ENCODE results near the gene PSMD14.
"Not testable (repeated sequence)": the region's sequence is repeated elsewhere in the genome, so short reads cannot be mapped to it uniquely, and the experiment has no call there.

PSMD14 gene

DNA sequence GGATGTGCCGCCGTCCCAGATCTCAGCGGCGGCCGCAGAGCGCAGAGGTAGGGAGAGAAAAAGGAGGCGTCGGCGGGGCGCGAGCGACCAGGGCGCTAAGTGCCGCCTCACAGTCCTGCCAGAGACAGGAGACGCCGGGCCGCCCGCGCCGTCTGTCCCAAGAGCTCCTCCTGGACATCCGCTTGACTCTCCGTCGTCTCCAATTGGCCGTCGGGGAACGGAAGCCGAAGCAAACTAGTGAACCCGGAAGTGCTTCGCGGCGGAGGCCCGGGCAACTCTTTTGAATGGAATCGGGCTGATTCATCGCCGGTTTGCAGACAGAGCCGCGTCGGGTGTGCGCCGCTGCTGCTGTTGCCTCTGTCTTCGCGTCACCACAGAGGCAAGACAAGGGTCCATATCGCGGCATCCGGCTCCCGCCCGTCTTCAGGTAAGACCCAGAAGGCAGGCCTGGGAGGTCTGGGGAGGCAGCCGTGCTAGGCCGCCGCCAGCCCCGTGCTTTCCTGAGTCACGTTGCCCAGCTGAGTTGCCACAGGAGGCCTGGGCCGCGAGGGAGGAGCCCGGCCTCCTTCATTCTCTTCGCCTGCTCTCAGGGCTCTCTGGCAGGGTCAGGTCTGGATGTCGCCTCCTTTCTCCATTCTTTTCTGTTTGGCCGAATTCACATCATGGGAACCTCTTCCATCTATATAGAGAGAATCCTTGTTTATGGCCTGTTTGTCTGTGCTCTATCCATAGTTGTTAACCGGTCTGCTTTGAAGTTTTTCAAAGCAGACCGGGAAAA lies at the start of gene PSMD14:
TSS of gene PSMD14 (plus strand) at position 248 of the 778 bp plus-strand sequence. CDS start 10,401 bp downstream, outside the sequence.
- DNase-seq = peak; percentile 97

DNA sequence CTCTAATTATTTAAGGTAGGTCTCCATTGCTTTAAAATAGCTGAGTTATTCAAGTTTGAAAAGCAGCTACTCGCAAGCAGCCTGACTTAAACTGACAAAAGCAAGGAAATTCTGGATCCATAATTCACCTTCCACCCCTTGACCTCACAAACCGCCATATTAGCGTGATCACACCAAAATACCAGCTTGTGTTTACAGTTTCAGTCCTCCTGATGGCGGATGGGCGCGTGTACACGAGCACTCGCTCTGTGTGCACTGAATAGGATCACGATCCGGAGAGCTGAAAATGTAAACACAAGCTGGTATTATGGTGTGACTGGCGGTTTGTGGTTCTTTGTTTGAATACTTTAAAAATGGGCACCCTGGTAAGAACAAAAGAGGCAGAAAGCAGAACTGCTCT lies 42.4 kb upstream of the PSMD14 start:
- DNase-seq = no peak

DNA sequence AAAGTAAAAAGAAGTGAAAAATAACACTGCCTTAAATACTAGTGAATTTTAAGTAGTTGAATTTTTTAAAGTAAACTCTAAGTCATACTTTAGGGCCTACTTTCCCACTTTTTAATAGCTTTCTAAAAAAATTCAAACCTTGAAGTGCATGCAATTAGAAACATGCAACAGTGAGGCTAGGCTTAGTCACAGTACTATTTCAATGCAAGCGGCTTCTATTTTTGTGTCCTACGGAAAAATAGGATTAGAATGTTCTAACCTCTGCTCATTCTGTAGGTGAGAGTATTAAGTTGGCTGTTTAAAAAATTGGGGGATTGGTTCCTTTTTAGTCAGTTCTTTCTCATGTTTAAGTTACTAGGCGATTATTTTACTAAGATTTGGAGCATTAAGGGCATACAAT lies 39.1 kb upstream of the PSMD14 start:
- DNase-seq = no peak

DNA sequence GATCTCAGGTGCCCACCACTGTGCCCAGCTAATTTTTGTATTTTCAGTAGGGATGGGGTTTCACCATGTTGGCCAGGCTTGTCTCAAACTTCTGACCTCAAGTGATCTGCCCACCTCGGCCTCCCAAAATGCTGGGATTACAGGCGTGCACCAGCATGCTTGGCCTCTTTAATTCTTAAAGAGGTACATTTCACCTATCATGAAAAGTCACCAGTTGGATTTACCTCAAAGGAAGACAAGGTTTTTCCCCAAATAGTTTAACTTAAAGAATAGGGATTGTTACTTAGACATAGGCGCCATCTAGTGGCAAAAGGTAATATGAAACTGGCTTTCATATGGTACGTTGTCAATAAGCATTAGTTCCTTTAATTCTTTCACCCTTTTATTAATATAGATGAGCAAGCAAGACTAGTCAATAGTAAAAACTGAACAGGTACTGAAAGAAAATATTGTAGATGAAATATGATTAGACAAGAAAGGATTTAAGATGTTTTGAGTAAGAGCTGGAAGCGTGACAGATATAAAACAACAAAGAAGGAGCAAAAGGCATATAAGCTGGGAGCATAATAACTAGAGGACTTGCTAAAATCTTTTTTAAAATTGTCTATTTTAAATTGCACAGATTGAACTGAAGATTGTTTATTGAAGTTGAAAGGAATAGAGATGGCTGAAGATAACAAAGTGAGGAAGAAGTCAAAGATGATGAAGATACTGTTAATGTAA lies 35.0 kb upstream of the PSMD14 start:
- peak; percentile 57 for DNase-seq

DNA sequence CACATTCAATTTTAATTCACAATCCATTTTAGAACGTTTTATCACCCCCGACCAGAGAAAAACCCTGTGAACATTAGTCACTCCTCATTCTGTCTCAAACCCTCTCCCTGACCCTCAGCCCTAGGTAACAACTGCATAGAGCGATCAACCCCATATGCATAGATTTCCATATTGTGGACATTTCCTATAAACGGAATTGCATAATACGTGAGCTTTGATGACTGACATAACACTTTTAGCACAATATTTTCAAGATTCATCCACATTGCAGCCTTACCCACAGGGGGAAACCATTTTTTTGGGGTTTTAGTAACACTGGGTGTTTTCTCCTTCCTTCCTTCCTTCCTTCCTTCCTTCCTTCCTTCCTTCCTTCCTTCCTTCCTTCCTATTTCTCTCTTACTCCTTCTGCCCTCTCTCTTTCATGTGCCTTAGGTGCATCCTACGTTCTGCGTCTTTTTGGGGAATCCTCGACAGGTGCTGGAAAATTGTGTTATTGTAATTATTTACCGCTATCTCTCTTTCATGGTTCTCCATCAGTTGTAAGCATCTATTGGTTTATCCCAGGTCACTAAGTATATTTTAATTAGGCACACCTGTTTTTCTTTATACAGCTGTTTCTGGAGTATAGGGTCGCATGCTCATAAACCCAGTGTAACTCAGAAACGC lies 29.5 kb upstream of the PSMD14 start:
- DNase-seq = not testable (repeated sequence)

DNA sequence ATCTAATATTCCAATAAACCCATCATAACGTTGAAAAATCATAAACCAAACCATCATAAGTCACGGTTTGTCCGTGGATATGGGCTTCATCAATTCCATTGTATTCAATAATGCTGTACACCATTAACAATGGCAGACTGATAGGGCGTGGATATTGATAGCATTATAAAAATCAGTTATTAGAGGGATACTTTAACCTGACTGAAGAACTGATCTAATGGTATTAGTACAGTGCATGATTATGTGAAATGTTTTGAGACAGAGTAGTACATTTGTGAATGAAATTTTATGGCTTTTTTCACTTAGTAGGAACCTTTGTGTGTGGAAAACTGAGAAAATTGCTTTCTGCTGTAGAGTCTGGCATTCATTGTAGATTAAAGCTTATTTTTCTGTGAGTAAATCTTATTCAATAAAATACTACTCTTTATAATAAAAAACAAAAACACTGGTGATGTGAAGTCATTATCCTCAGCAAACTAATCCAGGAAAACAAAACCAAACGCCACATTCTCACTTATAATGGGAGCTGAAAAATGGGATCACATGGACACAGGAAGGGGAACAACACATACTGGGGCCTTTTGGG lies 28.9 kb upstream of the PSMD14 start:
- DNase-seq = not testable (repeated sequence)

DNA sequence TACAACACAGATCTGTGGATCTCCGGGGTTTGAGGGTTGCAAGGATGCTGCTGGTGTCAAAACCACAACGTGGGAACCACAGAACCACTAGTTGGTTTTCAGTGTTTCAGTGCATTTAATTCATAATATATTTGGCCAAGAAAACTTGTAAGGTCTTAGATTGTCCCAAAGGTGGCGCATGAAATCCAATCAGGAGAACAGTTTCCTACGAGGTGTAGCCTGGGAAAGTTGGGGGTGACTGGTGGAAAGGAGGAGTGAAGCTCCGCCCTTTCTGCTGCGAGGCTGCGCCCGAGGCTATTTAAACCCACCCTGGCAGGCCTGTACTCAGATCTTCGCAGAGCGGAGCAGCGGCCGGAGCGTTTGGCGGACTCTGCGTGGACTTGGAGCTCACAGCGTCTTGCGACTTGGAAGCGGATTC lies 27.3 kb upstream of the PSMD14 start:
- DNase-seq = peak; percentile 16

DNA sequence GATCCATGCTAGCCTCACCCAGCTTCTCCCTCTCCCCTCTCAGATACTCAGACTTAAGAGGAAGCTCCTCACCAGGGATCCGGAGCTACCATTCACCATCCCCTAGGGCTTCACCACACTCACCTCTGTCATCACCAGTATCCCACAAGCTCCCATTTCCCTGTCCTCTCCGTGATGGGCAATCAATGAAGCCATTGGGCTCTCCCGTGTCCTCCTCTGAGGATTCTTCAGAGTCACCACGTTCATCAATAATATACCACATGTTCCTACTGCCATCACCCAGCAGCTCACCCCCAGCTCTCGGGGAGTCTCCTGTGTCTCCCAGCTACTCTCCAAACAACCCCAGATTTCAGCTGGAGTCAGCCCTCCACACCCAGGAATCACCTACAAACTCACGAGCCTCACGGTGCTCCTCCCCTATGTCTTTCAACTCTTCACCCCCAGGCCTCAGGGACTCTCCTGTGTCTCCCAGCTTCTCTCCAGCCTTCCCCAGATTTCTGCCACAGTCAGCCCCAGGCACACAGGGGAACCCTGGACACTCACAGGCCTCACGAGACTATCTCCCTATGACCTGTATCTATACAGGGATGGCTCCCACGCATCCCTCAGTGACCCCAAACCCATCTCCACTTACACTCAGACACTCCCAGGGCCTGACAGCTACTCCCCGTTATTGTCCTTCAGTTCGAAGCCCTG lies 26.5 kb upstream of the PSMD14 start:
- DNase-seq = not testable (repeated sequence)

DNA sequence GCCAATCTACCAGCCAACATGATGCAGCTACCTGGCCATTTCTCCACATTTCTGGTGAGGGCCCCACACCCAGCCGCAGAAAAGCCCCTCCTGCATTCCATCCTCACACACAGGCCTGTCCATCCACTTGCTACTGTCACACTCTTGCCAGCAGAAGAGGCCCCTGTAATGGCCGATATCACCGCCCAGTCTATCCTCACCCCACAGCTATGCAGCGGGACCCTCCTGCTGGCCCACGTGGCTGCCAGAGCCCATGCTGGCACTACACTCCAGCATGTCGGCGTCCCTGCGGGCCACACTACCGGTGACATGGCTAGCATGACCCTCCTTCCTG lies 25.9 kb upstream of the PSMD14 start:
- not testable (repeated sequence) for DNase-seq

DNA sequence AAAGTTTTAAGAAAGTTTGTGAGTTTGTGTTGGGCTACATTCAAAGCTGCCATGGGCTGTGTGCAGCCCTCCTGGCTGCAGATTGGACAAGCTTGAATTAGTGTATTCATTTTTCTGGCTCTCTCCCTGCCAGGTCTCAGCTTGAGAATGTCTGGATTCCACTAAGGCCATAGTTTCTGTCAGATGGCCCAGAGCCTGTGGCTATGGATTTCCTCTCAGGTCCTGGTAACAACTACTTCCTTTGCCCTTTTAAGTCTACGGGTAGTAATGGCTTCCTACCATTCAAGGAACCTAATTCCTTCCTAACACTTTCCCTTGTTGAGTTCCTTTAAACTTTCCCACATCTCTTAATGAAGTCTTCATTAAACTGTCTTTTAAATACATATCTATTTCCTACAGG lies 24.3 kb upstream of the PSMD14 start:
- DNase-seq = no peak

DNA sequence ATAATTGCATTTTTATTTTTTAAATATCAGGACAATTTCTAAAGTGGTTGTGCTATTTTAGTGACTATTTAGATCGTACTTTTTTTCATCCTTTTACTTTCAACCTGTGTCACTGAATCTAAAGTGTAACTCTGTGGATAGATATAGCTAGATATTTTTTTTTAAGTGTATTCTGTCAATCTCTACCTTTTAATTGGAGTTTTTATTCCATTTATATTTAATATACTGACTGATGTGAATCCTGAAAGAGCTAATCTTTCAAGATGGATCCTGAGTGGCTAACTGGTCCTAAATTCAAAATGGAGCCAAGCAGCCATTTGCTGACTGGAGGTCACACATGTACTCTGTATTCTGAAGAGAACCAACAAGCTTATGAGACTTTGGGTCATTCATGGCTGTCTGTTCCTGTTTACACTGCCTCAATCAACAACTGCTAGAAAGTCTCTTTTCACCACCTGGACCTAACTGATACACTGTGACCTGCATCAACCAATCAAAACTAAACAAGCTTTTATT lies 4.6 kb upstream of the PSMD14 start:
- no peak for DNase-seq

DNA sequence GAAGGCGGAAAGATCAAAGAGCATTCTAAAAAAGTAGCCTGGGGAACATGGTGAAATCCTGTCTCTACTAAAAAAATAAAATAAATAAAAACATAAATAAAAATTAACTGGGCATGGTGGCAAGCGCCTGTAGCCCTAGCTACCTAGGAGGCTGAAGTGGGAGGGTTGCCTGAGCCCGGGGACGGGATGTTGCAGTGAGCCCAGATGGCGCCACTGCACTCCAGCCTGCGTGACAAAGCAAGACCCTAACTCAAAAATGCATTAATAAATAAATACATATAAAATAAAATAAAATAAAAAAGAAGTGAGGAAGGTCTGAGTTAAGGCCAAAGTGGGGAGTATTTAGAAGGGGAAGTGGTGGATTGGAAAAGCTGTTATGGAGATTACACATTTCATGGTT lies 1.3 kb upstream of the PSMD14 start:
- no peak for DNase-seq

DNA sequence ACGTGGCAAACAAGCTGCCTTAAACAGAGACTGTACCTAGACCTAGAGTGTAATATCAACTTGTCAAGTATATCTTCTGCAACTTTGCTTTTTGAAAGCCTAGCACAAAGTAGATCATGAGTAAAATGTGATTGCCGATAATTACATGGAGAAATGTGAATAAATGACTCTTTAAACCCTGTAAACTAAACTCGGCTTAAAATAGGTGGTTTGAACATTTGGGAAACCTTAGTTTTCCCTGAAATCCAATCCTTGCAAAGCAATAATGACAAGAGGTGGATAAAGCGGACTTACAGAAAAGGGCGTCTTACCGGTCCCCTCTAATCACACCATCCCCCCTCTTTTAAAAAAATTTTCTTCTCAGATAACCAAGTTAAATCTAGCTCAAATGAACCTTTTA lies 549 bp upstream of the PSMD14 start:
- DNase-seq = no peak

DNA sequence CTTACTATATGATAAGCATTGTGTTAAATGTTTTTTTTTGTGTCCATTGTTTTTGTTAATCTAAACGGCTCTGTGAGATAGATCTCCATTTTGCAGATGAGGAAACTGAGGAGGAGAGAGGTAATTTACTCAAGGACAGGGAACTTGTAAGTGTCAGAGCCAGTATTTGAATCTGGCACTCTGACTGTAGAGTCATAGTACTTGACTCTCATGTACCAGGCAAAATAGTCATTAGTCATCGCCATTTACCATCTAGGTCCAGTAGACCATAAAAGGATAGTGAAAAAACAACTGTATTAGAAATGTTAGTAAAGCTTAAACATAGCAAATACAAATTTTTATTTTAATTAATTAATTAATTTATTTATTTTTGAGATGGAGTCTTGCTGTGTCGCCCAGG lies 4.8 kb downstream of the PSMD14 start:
- DNase-seq = peak; percentile 19

DNA sequence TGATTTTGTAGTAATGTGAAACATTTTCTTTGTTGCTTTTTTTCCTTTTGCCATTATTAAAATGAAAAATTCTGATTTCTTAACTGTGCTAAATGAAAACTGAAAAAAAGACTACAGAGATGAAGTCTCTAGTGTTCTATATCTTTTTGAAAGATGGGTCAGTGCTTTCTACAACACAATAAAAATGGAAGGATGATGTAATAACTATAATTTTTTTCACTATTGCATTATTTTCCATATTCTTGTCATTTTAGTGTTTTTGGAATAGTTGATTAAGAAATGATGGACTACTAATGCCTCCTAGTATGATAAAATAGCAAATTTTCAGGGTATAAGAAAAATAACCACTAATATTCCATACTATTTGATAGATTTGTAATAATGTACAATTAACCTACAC lies 7.2 kb downstream of the PSMD14 start:
- DNase-seq = no peak

DNA sequence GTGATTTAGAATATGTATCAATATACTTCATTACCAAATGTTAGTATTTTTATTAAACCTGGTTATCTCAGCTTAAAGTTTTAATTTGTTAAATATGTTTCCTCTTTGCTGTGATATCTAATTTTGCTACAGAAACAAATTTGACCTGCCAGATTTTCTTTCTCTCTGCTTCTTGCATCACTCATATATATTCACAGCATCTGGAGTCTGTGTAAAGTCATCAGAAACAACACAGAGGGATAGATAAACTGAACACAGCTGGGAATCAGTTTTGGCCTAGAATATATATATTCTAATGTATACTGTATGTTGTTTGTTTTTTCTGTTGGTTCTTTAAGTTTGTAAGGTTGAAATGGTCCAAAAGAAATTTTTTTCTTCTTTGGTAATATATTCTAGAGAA lies 8.5 kb downstream of the PSMD14 start:
- DNase-seq = no peak

DNA sequence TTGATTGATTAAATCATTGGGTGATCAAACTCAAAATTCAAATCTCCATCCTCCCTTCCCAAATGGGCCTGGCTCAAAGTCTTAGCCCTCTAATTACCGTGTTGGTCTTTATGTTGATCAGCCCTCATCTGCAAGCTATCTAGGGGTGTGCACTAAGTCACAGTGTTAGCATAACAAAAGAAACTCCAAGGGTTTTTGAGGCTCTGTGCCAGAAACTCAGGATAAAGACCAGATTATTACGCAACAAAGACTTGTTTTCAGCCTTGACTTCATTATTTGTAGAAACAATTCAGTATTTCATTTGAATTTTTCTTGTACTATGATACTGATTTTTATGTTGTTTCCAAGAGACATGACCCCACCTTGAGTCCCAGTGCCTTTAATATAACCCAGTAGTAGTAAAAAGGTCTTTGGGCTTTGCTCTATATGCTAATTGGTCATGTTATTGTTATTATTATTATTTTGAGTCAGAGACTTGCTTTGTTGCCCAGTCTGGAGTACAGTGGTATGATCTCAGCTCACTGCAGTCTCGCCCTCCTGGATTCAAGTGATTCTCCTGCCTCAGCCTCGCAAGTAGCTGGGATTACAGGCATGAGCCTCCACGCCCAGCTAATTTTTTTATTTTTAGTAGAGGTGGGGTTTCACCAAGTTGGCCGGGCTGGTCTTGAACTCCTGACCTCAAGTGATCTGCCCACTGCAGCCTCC lies 13.9 kb downstream of the PSMD14 start:
- no peak for DNase-seq

DNA sequence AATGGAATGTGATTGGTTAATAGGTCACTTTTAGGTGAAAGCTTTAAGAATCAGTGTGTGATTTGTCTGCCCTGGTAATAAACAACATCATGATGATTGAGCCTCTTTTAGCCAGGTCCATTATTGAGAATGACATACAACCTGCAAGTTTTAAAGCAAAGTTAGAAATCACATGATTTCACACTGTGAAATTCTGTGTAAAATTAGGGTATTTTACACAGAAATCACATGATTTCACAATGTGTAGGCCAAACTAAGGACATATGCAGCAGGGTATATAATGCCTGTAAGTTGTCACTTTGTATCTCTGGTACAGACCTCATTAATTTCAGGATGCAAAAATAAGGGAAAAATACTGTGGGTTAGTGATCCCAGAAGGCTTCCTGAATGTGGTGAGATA lies 16.7 kb downstream of the PSMD14 start:
- DNase-seq = no peak

DNA sequence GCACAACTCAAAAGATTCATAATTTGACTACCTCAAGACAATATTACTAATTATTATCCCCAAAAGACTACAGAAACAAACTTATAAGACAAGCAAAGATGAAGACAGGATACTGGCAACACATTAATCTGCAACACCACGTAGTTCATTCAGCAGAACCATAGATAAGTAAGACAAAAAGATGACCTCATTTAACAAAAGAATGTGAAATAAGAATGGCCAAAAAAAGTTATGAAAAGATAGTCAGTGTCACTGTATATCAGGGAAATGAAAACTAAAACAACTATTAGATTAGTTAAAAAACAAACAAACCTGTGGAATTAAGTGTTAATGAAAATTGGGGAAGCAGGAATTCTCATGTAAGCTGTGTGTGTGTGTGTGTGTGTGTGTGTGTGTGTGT lies 19.4 kb downstream of the PSMD14 start:
- DNase-seq = no peak

DNA sequence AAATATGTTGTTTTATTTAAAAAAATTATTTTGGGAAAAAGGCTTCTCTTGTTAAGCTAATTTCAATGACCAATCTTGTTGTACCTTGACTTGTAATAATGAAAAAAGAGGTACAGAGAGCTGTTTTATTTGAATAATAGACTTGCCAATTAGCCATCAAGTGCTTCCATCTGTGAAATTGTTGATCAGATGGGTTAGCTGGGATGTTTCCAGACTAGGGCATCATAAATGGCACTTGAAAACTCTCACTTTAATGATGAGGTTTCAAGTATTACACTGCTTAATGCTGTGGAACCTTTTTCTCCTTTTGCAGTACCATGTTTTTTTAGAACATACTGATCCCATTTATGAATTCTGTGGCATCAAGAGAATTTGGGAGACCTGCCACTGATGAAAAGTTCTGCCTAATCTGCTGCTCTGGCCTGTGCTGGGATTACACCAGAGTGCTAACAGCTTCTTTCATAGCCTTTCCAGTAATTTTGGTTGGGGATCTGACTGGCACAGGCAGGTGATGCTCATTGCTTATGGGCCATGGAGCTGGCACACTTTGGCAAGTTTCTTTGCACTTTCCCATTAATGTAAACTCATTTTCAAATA lies 24.2 kb downstream of the PSMD14 start:
- DNase-seq = no peak

DNA sequence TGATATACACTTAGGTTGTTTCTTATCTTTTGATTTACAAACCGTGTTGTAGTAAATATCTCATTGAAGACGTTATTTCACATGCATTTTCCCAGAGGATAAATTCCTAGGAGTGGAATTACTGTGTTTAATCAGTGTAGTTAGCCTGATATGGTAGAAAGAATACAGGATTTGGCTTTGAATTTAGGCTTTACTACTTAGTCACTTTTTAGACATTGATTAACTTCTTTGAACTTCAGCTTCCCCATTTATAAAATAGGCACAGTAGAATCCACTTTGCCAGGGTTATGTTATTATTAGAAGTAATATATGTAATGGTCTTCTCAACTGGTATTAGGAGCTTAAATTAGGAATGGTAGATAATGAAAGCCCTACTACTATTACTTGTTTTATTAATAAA lies 27.4 kb downstream of the PSMD14 start:
- no peak for DNase-seq

DNA sequence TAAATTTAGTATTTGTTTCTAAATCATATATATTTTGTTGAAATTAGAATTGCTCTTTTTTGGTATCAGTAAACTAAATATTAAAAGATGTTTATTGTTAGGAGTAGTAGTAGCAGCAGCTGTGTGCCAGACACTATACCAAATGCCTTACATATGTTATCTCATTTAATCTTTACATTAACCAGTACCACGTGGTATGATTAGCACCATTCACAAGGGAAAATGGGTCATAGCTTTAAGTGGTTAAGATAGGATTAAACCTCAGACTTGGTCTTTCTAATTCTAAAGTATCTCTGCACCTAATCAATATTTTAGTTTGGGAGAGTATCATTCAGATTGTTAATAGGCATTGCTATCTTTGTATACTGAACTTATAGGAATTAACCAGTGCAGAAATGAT lies 29.0 kb downstream of the PSMD14 start:
- no peak for DNase-seq

All from fibroblast of skin of right biceps (primary cell).